Activated CD4-positive, alpha-beta T cell treated with anti-CD3 and anti-CD28 coated beads for 4 hours (primary cell): ENCODE measurements around the gene MAN1B1.
A peak's percentile ranks its signal among the peaks of the same experiment; 100 is the strongest.

Experiments used
- DNase-seq, 2 donors: peaks; one replicate each; pipeline ENCODE4 v3.0.0-alpha.2; 2020

MAN1B1 gene

DNA sequence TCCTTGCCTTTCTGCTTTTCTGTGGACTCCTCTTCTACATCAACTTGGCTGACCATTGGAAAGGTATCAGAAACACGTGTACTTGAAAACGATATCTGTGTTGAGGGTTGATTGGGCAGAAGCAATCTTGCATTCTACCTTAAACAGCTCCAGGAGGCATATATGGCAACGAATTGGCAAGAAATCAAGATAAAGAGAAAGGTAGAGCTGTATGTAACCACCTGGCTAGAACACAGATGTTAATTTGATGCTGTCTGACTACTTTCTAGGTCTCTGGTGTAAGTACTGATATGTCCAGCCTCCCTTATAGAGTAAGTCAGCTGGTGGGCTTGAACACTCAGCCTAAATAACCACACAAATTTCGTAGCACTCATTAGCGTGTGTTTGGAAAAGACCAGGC, 1.3 kb downstream of the MAN1B1 start:
- no peak for DNase-seq

DNA sequence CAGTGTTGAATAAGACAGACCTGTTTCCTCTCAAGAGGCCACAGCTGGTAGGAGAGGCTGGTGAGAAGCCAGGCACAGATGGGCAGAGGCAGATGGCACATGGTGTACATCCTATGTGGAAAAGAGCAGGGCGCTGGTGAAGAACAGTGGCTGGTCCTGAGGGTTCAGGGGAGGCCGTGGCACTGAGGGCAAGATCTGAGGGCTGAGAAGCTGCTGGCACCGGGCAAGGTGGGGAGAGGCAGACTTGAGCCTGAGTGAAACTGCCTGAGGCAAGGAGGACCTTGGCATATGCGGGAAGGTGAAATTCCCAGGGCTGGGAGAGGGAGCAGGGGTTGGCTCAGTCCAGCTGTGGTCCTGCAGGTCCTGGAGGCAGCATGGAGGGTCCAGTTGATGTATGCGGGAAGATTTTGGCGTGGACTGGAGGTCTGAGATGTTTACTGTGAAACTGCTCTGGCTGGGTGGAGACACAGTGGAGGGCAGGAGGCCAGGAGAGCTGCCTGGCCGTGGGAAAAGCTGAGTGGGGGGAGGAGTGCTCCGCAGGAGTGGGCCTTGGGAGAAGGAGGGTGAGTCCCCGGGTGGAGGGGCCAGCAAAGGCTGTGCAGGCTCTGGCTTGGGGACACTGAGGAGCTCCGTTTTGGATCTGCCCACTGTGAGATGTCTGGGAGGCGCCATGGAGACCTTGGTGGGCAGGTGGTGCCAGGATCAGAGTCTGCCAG, 2.6 kb downstream of the MAN1B1 start:
- no peak for DNase-seq

DNA sequence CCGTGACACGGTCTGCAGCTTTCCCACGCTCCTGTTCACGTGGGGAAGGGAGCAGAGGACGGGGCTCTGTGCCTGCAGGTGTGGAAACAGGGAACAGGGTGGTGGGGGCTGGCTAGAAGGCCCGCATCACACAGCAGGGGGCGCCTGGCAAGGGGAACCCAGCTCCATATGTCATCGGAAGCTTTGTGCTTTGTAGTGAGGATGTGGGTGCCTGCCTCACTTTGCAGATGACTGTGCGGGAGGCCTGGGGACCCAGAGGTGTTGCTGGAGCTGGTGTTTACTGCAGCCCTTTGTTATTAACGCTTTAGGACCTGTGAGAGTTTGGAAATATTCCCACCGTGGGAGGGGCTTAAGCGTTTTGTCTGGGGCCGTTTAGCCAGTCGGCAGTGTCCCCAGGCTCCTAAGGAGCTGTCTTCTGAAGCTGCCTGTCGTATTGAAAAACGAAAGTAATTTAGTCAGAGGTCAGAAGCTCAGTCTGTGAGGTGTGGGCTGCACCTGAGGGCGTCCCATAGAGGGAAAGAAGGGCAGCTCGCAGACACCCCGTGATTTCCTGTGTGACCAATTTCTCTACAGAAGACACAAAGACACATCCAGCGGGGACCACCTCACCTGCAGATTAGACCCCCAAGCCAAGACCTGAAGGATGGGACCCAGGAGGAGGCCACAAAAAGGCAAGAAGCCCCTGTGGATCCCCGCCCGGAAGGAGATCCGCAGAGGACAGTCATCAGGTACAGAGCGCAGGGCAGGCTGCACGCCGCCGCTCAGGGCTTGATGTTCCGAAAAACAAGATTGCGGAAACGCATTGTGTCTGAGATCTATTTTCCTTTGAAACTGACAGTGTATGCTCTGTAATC, 9.1 kb downstream of the MAN1B1 start:
- peak; percentile 84 to 85 for DNase-seq

DNA sequence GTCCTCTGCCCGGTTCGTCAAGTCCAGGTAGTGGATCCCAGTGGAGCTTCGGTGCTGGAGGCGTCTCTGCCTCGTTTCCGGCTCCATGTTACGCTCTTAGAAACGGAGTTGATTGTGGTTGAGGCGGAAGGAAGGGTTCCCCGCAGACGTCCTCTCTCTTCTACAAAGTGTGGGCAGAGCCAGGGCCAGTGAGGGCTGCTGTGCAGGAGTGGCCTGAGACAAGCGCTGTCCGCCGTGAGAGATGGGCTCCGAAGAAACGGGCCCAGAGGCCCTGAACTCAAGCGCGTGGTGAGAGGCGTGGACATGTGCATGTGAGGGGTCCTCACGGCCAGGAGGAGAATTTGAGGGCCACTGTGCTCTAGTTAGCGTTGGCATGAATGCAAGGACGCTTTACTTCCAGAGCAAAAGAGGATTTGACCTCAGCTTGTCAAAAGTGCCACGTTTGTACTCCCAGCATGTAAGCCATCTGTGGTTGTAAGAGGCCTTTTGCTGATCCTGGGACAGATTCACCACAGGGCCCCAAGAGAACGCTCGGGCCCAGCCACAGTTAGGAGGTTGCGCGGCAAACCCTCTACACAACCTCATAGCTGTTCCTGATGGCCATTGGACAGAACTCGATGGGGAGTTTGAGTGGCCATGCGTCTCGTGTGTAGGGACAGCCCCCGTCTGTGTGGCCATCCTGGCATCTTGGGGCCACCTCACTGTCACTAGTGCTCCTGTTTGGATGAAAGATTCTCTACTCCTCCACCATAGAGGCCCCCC, 10.2 kb downstream of the MAN1B1 start:
- no peak for DNase-seq

DNA sequence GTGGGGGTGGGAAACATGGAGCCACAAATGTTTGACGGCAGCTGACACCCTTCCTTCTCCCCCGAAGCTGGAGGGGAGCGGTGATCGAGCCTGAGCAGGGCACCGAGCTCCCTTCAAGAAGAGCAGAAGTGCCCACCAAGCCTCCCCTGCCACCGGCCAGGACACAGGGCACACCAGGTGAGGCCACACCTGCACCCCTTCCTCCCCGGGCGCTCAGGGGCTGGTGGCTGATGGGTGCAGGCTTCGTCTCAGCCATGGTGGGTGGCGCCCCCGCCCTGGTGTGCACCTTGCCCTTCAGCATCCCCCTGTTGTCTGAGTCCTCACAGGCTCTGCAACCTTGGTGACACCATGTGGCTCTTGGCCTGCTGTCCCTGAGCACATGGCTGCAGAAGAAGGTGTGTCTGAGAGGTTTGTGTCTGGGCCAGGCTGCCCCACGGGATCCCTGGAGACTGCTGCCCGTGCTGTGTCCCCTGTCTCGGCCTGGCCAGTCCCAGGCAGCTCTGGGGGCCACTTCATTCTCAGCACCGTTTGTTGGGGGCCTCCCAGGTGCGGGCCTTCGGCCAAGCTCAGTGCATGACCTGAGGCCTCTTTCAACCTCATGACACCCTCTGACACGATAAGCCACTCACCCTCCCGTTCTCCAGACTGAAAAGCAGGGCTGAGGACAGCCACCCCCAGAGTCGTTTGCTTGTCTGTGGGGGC, 11.1 kb downstream of the MAN1B1 start:
- DNase-seq: no peak

DNA sequence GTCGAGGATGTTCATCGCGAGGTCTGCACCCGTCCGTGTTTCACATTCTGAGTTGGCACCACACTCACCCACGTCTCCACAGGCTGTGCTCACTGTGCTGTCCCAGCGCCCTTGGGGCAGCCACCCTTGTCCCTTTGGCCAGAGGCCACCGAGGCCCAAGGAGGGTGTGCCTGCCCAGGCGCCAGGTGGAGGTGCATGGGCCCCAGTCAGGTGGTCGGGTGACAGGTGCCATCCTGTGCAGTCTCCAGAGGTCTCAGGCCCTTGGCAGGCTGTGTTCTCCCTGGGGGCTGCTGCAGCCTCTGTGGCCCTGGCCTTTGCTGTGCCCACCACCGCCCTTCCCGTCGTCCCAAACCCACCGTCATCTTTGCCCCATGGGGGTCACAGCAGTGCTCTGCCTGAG, 12.4 kb downstream of the MAN1B1 start:
- no peak for DNase-seq

DNA sequence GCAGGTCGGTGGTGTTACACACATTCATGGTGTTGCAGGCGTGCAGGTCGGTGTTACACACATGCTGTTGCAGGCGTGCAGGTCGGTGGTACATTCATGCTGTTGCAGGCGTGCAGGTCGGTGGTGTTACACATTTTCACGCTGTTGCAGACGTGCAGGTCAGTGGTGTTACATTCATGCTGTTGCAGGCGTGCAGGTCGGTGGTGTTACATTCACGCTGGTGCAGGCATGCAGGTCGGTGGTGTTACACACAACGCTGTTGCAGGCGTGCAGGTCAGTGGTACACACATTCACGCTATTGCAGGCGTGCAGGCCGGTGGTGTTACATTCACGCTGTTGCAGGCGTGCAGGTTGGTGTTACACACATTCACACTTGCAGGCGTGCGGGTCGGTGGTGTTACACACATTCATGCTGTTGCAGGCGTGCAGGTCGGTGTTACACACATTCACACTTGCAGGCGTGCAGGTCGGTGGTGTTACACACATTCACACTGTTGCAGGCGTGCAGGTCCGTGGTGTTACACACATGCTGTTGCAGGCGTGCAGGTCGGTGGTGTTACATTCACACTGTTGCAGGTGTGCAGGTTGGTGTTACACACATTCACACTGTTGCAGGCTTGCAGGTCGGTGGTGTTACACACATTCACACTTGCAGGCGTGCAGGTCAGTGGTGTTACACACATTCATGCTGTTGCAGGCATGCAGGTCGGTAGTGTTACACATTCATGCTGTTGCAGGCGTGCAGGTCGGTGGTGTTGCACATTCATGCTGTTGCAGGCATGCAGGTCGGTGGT, 16.6 kb downstream of the MAN1B1 start:
- DNase-seq: no peak

DNA sequence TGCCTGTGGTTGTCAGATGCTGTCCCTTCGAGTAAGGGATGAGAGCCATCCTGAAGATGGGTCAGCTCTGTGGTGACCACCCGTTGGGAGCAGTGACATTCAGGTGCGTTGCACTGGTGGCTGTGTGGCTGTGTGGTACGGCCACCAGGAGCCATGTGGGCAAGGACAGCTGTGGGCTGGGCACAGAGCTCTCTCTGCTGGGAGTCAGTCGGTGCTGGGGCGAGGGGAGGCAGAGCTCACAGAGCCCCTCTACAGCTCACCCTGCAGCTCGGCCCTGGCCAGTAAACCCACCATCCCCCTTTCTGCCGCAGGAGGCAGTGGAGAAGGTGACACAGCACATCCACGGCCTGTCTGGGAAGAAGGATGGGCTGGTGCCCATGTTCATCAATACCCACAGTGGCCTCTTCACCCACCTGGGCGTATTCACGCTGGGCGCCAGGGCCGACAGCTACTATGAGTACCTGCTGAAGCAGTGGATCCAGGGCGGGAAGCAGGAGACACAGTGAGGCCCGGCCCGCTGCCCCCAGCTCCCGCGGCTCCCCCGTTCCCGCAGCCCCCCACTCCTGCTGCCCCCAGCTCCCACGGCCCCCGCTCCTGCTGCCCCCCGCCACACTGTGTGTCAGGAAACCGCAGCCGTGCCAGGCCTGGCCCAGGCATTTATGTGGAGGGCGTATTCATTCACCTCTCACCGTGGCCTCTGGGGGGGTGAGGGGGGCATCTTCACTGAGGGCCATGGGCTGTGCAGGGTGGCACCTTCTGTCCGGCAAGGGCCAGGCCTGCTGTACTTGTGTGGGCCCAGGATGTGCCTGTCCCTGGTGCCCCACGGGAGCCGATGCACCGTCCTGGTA, 19.3 kb downstream of the MAN1B1 start:
- DNase-seq: no peak

DNA sequence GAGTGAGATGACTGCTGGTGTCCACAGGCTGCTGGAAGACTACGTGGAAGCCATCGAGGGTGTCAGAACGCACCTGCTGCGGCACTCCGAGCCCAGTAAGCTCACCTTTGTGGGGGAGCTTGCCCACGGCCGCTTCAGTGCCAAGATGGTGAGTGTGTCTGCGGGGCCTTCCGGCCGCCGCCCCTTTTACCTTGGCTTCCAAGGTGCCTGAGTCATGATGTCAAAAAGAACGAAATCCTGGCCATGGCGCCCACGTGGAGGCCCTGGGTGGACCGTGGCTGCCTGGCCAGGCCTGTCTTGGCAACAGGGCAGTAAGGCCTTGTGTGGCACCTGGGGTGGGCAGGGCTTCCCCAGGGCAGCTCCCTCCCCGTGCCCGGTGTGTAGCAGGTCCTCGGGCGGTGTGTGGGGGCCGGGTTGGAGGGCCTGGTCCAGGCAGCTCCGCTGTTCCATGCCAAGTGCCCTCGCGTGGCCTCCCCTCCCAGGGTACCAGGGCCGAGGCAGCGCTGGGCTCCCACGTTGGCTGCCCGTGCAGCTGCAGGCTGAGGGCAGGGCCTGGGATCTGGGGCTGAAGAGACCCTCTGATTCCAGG, 20.0 kb downstream of the MAN1B1 start:
- no peak for DNase-seq

DNA sequence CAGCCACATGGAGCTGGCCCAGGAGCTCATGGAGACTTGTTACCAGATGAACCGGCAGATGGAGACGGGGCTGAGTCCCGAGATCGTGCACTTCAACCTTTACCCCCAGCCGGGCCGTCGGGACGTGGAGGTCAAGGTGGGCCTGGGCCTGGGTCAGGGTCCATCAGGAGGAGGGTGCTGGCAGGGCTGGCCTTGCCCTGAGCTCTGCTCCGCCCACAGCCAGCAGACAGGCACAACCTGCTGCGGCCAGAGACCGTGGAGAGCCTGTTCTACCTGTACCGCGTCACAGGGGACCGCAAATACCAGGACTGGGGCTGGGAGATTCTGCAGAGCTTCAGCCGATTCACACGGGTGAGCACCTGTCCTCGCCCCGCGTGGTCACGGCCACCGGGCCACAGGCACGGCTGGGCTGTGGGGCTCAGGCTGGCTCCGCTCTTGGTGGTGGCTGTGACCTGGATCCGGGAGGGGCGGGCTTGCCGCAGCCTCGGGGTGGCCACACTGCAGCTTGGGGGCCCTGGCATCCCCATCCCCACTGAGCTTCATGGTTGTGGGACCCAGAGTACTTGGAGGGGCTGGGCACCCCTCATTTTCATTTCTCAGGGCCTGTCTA, 20.6 kb downstream of the MAN1B1 start:
- DNase-seq: no peak

DNA sequence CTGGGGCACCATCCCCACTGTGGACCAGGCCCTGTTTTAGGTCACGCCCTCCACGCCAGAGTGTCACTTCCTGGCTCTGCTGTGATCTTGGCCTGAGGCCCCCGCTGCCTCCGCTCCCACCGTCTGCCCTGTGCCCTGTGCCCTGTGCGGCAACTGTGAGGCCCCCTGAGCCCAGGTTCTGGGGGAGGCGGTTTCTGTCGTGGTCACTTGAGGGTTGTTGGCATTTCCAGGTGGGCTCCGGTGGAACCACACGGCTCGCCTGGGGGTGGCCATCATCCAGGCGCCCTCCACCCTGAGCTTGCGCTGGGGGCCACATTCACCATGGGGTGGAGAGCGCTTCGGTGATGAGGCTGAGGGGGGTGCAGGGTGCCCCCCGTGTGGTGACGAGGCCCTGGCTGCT, 21.2 kb downstream of the MAN1B1 start:
- no peak for DNase-seq

DNA sequence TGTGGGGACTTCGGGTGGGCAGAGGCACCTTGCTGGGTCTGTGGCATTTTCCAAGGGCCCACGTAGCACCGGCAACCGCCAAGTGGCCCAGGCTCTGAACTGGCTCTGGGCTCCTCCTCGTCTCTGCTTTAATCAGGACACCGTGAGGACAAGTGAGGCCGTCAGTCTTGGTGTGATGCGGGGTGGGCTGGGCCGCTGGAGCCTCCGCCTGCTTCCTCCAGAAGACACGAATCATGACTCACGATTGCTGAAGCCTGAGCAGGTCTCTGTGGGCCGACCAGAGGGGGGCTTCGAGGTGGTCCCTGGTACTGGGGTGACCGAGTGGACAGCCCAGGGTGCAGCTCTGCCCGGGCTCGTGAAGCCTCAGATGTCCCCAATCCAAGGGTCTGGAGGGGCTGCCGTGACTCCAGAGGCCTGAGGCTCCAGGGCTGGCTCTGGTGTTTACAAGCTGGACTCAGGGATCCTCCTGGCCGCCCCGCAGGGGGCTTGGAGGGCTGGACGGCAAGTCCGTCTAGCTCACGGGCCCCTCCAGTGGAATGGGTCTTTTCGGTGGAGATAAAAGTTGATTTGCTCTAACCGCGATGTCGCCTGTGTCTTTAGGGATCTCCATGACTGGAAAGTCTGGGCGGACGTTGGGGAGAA, 21.9 kb downstream of the MAN1B1 start:
- DNase-seq: no peak

DNA sequence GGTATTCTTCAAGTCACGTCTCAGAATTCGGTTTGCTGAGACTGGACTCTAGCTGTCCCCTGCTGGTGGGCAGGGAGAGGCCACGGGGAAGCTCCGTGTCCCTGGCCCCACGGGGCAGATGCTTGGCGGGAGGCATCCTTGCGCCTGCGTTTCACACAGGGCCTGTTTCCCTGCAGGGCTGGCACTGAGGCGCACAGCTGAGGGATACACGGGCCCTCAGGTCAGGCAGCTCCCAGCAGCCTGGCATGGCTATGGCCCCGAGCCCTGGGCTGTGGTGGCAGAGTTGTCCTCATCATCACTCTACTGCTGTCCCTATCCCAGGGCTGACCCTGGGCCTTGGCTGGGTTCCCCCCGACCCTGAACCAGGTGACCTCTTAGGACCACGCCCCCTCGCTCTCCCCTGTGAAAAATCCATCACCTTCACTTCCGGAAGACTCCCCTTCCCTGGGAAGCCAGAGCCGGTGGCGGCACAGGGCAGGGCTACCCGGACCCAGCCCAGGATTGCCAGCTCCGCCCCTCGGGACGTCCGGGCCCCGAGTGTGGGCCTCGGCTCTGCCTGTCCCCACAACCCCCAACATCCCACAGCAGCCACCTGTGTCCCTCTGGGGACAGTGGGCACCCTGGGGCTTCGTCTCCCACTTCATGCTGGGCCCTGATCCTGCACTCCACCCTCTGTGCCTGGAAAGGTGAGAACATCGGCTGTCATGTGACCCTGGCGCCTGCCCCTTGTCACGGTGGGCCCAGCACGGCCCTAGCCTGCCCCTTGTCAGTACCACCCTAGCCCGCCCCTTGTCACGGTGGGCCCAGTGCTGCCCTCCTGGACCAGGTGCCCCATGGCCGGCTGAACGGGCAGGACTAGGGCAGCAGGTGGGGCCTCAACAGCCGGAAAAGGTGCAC, 22.7 kb downstream of the MAN1B1 start:
- DNase-seq: no peak

DNA sequence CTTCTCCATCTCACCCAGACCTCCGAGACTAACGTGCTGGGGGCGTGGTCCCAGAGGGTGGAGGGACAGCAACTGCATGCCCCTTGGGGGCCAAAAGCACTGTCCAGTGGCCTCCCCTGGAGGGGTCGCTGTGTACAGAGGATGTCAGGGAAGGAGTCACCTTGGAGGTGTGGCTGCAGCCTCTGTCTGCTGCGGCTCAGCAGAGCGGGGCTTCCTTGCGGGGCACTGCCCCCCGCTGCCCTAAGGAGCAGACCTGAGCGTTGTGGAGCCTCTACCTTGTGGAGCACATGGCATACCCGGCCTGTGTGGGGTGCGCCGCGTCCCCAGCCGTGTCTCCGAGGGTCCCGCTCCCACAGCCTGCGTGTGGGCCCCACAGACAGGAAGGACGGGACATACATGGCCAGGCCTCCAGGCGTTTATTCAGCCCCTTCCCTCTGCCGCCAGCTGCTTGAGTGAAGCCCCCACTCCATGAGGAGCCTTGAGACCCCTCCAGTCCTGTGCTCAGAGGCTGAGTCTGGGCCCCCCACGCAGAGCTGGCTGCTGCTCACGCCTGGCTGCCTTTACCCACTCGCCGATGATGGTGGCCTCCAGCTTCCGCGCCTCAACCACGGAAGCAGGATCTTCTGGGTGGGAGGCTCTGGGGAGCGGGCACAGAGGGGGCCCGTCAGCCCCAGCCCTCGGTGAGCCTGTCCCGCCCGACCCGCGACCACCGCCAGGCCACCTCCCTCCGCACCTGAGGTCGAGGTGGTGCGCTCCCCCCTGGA, 23.5 kb downstream of the MAN1B1 start:
- DNase-seq: no peak

DNA sequence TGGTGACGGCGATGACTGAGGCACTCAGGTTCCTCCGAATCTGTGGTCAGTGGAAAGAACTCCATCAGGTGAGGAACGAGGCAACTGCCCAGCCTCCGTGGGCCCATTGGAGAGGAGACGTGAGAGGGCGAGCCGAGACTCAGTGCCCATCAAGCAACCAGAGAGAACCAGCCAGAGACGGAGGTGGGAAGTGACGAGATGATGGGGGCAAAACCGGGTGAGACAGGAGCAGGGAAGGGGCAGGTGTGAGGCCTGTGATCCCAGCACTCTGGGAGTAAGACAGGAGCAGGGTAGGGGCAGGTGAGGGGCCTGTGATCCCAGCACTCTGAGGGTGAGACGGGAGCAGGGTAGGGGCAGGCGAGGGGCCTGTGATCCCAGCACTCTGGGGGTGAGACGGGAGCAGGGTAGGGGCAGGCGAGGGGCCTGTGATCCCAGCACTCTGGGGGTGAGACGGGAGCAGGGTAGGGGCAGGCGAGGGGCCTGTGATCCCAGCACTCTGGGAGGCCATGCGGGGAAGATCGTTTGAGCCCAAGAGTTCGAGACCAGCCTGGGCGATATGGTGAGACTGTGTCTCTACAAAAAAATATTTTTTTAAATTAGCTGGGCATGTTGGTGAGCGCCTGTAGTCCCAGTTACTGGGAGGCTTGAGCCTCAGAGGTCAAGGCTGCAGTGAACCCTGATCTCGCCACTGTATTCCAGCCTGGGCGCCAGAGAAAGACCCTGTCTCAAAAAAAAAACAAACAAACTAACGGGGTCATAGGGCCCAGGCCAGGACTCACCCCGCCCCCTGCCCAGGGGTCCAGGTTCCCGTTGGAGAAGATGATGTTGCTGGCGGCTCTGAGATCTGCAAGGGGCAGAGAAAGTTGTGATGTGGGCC, 24.4 kb downstream of the MAN1B1 start:
- DNase-seq: no peak

DNA sequence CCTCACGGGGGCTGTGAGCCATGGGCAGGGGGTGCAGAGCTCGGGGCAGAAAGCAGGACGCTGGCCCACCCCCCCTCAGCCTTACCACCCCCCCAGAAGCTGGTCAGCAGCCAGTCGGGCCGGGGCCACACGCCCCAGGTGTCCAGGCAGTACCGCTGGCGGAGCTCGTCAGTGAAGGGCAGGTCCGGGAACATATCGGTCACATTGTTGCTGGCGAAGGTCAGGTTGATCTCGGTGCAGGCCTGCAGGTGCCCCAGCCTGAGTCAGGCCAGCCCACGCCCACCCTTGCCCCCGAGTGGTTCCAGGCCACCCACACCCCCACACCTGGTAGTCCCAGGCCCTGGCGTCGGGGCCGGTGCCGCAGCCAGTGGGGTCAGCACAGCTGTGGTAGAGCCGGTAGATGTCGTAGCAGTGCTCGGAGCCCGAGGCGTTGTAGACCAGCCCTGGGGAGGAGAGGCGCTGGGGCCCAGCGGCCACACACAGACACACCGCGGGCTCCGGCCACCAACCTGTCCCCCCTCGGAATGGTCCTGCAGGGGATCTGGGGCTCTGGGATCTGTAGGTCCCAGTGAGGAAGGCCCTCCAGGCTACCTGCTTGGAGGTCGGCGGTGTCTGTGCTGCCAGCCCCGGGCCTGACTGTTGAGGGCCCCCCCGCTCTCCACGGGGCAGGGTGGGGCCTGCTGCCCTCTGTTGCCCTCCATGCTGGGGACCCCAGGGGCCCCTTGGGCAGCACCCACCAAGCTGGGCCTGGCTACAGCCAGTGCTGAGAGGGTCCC, 25.2 kb downstream of the MAN1B1 start:
- DNase-seq: no peak
